Epidermal melanocyte (primary cell): Measurements from ENCODE around the gene DCAF17.
A peak's percentile ranks its signal among the peaks of the same experiment; 100 is the strongest.

Experiments used
- DNase-seq: peaks from one replicate; pipeline ENCODE4 v3.0.0; 2011; ENCODE audit warnings: low spot score; ENCODE audit not compliant: insufficient read length

DCAF17 gene

GRCh38 chr2:171434013-171434989 lies at the start of gene DCAF17:
TSS of gene DCAF17 (plus strand) at chr2:171434226. CDS start at chr2:171434578, 352 bp downstream.
- peak; percentile 73 for DNase-seq

- DNase-seq = no peak
Measured at GRCh38 chr2:171386627-171387026, 47.4 kb upstream of the DCAF17 start.

GRCh38 chr2:171387052-171387451 lies 47.0 kb upstream of the DCAF17 start:
- no peak for DNase-seq

GRCh38 chr2:171389325-171389724 lies 44.7 kb upstream of the DCAF17 start:
- DNase-seq = no peak

- no peak for DNase-seq
Measured at GRCh38 chr2:171389780-171390179, 44.2 kb upstream of the DCAF17 start.

GRCh38 chr2:171390941-171391516 lies 43.0 kb upstream of the DCAF17 start:
- DNase-seq = no peak

- DNase-seq = no peak
Measured at GRCh38 chr2:171391532-171391931, 42.5 kb upstream of the DCAF17 start.

GRCh38 chr2:171393487-171393886 lies 40.5 kb upstream of the DCAF17 start:
- no peak for DNase-seq

GRCh38 chr2:171394164-171394740 lies 39.8 kb upstream of the DCAF17 start:
- DNase-seq = no peak

- DNase-seq = no peak
Measured at GRCh38 chr2:171399292-171399691, 34.7 kb upstream of the DCAF17 start.

- no peak for DNase-seq
Measured at GRCh38 chr2:171400395-171400794, 33.6 kb upstream of the DCAF17 start.

- DNase-seq = no peak
Measured at GRCh38 chr2:171401947-171402346, 32.1 kb upstream of the DCAF17 start.

GRCh38 chr2:171402906-171403580 lies 31.0 kb upstream of the DCAF17 start:
- DNase-seq = no peak

- no peak for DNase-seq
Measured at GRCh38 chr2:171404261-171404660, 29.8 kb upstream of the DCAF17 start.

GRCh38 chr2:171404719-171405118 lies 29.3 kb upstream of the DCAF17 start:
- no peak for DNase-seq

GRCh38 chr2:171405546-171405945 lies 28.5 kb upstream of the DCAF17 start:
- no peak for DNase-seq

- DNase-seq = no peak
Measured at GRCh38 chr2:171406044-171406443, 28.0 kb upstream of the DCAF17 start.

- DNase-seq = no peak
Measured at GRCh38 chr2:171407030-171407675, 26.9 kb upstream of the DCAF17 start.

GRCh38 chr2:171407676-171408044 lies 26.4 kb upstream of the DCAF17 start:
- DNase-seq = no peak

GRCh38 chr2:171409436-171409971 lies 24.5 kb upstream of the DCAF17 start:
- DNase-seq = no peak

- no peak for DNase-seq
Measured at GRCh38 chr2:171410101-171410500, 23.9 kb upstream of the DCAF17 start.
